HepG2 (cell line): Measurements from ENCODE around the gene TM2D1. TPM values are rescaled to one million over a fixed set of nuclear protein-coding genes. Genes with fewer than 3 reads are reported as not detected.

Experiments
- AKAP8 ChIP-seq: sonication (generic); formaldehyde crosslinking; IDR thresholded peaks from 2 replicates; pipeline ENCODE4 v1.5.1; 2020; ENCODE audit warnings: mild to moderate bottlenecking, missing genetic modification reagents
- FLYWCH1 ChIP-seq: sonication (generic); formaldehyde crosslinking; IDR thresholded peaks from 2 replicates; pipeline ENCODE4 v1.8.1; 2023; ENCODE audit warnings: mild to moderate bottlenecking, missing genetic modification reagents
- IKZF5 ChIP-seq: IDR thresholded peaks from 2 replicates; pipeline ENCODE4 v1.6.1; 2018; ENCODE audit warnings: missing genetic modification reagents, mild to moderate bottlenecking, missing compliant biosample characterization
- IRX3 ChIP-seq: sonication (generic); formaldehyde crosslinking; IDR thresholded peaks from 2 replicates; pipeline ENCODE4 v1.8.1; 2023; ENCODE audit warnings: mild to moderate bottlenecking, low read depth, missing genetic modification reagents, borderline replicate concordance
- KDM3A ChIP-seq: IDR thresholded peaks from 2 replicates; pipeline ENCODE4 v1.6.1; 2018; ENCODE audit warnings: low read depth, missing compliant biosample characterization
- NAIF1 ChIP-seq: sonication (generic); formaldehyde crosslinking; IDR thresholded peaks from 2 replicates; pipeline ENCODE4 v1.5.0; 2020; ENCODE audit warnings: mild to moderate bottlenecking, missing genetic modification reagents, borderline replicate concordance
- REPIN1 ChIP-seq: sonication (generic); formaldehyde crosslinking; IDR thresholded peaks from 2 replicates; pipeline ENCODE4 v1.8.0; 2022; ENCODE audit warnings: missing genetic modification reagents, low read depth, mild to moderate bottlenecking, borderline replicate concordance
- TCF7 ChIP-seq: sonication (generic); IDR thresholded peaks from 2 replicates; pipeline ENCODE4 v1.6.1; 2016; ENCODE audit warnings: antibody characterized with exemption, low read depth
- TERF1 ChIP-seq: sonication (generic); formaldehyde crosslinking; IDR thresholded peaks from 2 replicates; pipeline ENCODE4 v1.8.0; 2022; ENCODE audit warnings: mild to moderate bottlenecking, missing genetic modification reagents, moderate library complexity
- U2AF1 ChIP-seq: fragments of 200-400 bp; formaldehyde crosslinking; optimal IDR thresholded peaks from 2 replicates; pipeline ENCODE3; 2017; ENCODE audit warnings: mild to moderate bottlenecking, low read depth, low read length
- WIZ ChIP-seq: sonication (generic); formaldehyde crosslinking; IDR thresholded peaks from 2 replicates; pipeline ENCODE4 v1.5.1; 2020; ENCODE audit warnings: mild to moderate bottlenecking, missing genetic modification reagents
- ZFP1 ChIP-seq: IDR thresholded peaks from 2 replicates; pipeline ENCODE4 v1.6.1; 2016
- ZFYVE20 ChIP-seq: sonication (generic); formaldehyde crosslinking; IDR thresholded peaks from 2 replicates; pipeline ENCODE4 v1.8.0; 2023; ENCODE audit warnings: low read depth, mild to moderate bottlenecking, moderate library complexity, missing genetic modification reagents, borderline replicate concordance
- ZNF160 ChIP-seq: sonication (generic); formaldehyde crosslinking; IDR thresholded peaks from 2 replicates; pipeline ENCODE4 v1.8.0; 2022; ENCODE audit warnings: mild to moderate bottlenecking, inconsistent platforms, missing genetic modification reagents
- ZNF234 ChIP-seq: sonication (generic); formaldehyde crosslinking; conservative IDR thresholded peaks from 2 replicates; pipeline ENCODE4 v1.5.1; 2020; ENCODE audit warnings: mild to moderate bottlenecking, missing genetic modification reagents
- ZNF781 ChIP-seq: sonication (generic); formaldehyde crosslinking; IDR thresholded peaks from 2 replicates; pipeline ENCODE4 v1.5.1; 2020; ENCODE audit warnings: borderline replicate concordance, mild to moderate bottlenecking, missing genetic modification reagents; ENCODE audit errors: not compliant biosample characterization
- ZNF788 ChIP-seq: sonication (generic); formaldehyde crosslinking; IDR thresholded peaks from 2 replicates; pipeline ENCODE4 v1.5.0; 2020; ENCODE audit warnings: mild to moderate bottlenecking, missing genetic modification reagents, borderline replicate concordance
- ZSCAN29 ChIP-seq: sonication (generic); formaldehyde crosslinking; conservative IDR thresholded peaks from 2 replicates; pipeline ENCODE4 v1.4.0; 2020; ENCODE audit warnings: mild to moderate bottlenecking, missing genetic modification reagents
- polyA plus RNA-seq, 8 experiments: library from polyadenylated mRNA; depleted of rRNA in 3 of 8; stranded (reverse) in 7 of 8; unstranded in 1 of 8; fragments of >200 nt; fragmentation: Illumina TruSeq in 4 of 8; extraction: Trizol in 4 of 8; gene quantifications; 2 replicates each; pipeline versions ENCODE4 v1.2.1 to v1.2.3, GENCODE V29; 2011 to 2016; ENCODE audit warnings: low read depth in 4 of 8, missing spikeins in 1 of 8, mixed read lengths in 1 of 8; ENCODE audit not compliant: insufficient read depth in 1 of 8
- total RNA-seq, 5 experiments: library from RNA; depleted of rRNA; stranded (reverse); fragments of >200 nt; fragmentation: Illumina TruSeq; extraction: Trizol; gene quantifications; 2 replicates each; pipeline ENCODE4 v1.2.3, GENCODE V29; 2016; ENCODE audit warnings: low read depth in 1 of 5
- TF ChIP-seq, protein P1 (sequence below): sonication (generic); formaldehyde crosslinking; IDR thresholded peaks from 2 replicates; pipeline ENCODE4 v1.4.0; 2020; ENCODE audit warnings: missing genetic modification reagents, mild to moderate bottlenecking, borderline replicate concordance
- TF ChIP-seq, protein P2 (sequence below): sonication (generic); formaldehyde crosslinking; IDR thresholded peaks from 2 replicates; pipeline ENCODE4 v1.5.0; 2020; ENCODE audit warnings: missing genetic modification reagents

The TM2D1 gene
- total and polyA plus RNA-seq, 2 of the 13 experiments (the other 11 are each of a cell fraction or from before 2014, with no cell fraction given), result 26.6 to 49.0 TPM

GRCh38 chr1:61724813-61725694 is at the start of gene TM2D1 (continued):
- TF ChIP-seq ZNF788 (CRISPR knock-in tag), result peak; percentile 84; the same call in 1 of the 2 replicates
- TF ChIP-seq TERF1, result no peak
- TF ChIP-seq IKZF5 (CRISPR knock-in tag), result peak; percentile 80; the same call in 1 of the 2 replicates
- TF ChIP-seq FLYWCH1 (CRISPR knock-in tag), result 0 out of 2 replicates have a peak, but pooled peaks have one; percentile 40
- no peak for TF ChIP-seq REPIN1 (CRISPR knock-in tag)
- peak; percentile 76; the same call in 1 of the 2 replicates for TF ChIP-seq ZFP1 (CRISPR knock-in tag)
- peak; percentile 72; the same call in 1 of the 2 replicates for TF ChIP-seq ZFYVE20 (CRISPR knock-in tag)
- TF ChIP-seq, protein P1, sequence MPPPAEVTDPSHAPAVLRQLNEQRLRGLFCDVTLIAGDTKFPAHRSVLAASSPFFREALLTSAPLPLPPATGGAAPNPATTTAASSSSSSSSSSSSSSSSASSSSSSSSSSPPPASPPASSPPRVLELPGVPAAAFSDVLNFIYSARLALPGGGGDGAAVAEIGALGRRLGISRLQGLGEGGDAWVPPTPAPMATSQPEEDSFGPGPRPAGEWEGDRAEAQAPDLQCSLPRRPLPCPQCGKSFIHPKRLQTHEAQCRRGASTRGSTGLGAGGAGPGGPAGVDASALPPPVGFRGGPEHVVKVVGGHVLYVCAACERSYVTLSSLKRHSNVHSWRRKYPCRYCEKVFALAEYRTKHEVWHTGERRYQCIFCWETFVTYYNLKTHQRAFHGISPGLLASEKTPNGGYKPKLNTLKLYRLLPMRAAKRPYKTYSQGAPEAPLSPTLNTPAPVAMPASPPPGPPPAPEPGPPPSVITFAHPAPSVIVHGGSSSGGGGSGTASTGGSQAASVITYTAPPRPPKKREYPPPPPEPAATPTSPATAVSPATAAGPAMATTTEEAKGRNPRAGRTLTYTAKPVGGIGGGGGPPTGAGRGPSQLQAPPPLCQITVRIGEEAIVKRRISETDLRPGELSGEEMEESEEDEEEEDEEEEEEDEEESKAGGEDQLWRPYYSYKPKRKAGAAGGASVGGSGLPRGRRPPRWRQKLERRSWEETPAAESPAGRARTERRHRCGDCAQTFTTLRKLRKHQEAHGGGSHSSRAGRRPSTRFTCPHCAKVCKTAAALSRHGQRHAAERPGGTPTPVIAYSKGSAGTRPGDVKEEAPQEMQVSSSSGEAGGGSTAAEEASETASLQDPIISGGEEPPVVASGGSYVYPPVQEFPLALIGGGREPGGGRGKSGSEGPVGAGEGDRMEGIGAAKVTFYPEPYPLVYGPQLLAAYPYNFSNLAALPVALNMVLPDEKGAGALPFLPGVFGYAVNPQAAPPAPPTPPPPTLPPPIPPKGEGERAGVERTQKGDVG (CRISPR knock-in tag), result peak; percentile 58; the same call in 1 of the 2 replicates
- TF ChIP-seq, protein P2, sequence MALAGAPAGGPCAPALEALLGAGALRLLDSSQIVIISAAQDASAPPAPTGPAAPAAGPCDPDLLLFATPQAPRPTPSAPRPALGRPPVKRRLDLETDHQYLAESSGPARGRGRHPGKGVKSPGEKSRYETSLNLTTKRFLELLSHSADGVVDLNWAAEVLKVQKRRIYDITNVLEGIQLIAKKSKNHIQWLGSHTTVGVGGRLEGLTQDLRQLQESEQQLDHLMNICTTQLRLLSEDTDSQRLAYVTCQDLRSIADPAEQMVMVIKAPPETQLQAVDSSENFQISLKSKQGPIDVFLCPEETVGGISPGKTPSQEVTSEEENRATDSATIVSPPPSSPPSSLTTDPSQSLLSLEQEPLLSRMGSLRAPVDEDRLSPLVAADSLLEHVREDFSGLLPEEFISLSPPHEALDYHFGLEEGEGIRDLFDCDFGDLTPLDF (CRISPR knock-in tag), result no peak
- TF ChIP-seq IRX3 (CRISPR knock-in tag), result no peak
- TF ChIP-seq ZNF234, result no peak
- TF ChIP-seq KDM3A, result no peak; the same call in 1 of the 2 replicates
- no peak for TF ChIP-seq TCF7
- TF ChIP-seq WIZ, result 0 out of 2 replicates have a peak, but pooled peaks have one; percentile 21
- TF ChIP-seq AKAP8 (CRISPR knock-in tag), result no peak
- TF ChIP-seq NAIF1 (CRISPR knock-in tag), result no peak
- TF ChIP-seq U2AF1, result peak; percentile 69
- peak; percentile 63 for TF ChIP-seq ZNF160
- TF ChIP-seq ZNF781, result peak; percentile 83
- TF ChIP-seq ZSCAN29 (CRISPR knock-in tag), result 0 out of 2 replicates have a peak, but pooled peaks have one; percentile 55
